ENCODE data around the gene PALD1.

DNA sequence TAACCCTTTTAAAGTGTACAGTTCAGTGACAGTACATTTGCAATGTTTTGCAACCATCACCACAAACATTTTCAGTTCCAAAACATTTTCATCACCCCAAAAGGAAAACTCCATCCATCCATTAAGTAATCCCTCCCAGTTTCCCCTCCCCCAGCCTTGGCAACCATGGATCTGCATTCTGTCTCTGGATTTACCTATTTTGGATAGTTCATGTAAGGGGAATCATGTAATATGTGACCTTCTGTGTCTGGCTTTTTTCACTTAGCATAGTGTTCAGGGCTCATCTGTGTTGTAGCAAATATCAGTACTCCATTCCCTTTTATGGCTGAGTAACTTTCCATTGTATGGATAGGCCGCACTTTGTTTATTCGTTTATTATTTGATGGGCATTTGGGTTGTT lies 13.0 kb downstream of the PALD1 start:
- no peak for TF ChIP-seq POLR2A (IDR thresholded peaks at IDR 0.05)
- TF ChIP-seq CTCF (IDR thresholded peaks at IDR 0.05) = no peak

Measured in right lobe of liver (tissue), 4 donors.